GM12872 (cell line): ENCODE results near the gene NTN4.

Experiments used
- TF ChIP-seq, protein P1 (sequence below): IDR thresholded peaks from 3 replicates; pipeline ENCODE4 v1.5.1; 2011; ENCODE audit warnings: low read depth, mild to moderate bottlenecking, low read length, moderate library complexity; ENCODE audit not compliant: insufficient read depth

Gene NTN4

GRCh38 chr12:95701722-95702418, 88.7 kb downstream of the NTN4 start:
- TF ChIP-seq, protein P1, sequence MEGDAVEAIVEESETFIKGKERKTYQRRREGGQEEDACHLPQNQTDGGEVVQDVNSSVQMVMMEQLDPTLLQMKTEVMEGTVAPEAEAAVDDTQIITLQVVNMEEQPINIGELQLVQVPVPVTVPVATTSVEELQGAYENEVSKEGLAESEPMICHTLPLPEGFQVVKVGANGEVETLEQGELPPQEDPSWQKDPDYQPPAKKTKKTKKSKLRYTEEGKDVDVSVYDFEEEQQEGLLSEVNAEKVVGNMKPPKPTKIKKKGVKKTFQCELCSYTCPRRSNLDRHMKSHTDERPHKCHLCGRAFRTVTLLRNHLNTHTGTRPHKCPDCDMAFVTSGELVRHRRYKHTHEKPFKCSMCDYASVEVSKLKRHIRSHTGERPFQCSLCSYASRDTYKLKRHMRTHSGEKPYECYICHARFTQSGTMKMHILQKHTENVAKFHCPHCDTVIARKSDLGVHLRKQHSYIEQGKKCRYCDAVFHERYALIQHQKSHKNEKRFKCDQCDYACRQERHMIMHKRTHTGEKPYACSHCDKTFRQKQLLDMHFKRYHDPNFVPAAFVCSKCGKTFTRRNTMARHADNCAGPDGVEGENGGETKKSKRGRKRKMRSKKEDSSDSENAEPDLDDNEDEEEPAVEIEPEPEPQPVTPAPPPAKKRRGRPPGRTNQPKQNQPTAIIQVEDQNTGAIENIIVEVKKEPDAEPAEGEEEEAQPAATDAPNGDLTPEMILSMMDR: no peak

DNA sequence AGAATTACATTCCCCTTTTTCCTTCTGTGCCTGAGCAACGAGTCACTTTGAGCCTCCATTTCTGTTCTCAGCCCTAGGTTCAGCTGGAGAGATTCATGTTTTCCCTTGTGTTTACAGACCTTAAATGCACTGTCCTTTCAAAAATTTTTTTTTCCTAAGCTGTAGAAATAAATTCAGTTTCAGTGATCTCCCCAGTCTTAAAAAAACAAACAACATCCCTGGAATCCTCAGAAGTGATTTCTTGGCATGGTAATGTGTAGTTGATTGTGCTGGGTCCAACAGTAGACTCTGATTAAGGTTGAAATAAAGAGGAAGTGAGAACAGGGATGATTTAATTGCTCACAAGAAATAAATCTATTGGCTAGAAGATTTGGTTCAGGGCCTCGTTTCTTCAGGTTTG, 89.3 kb downstream of the NTN4 start:
- TF ChIP-seq, protein P1: no peak

- TF ChIP-seq, protein P1: no peak
These were observed 90.2 kb downstream of the NTN4 start for GRCh38 chr12:95700316-95700785.

DNA sequence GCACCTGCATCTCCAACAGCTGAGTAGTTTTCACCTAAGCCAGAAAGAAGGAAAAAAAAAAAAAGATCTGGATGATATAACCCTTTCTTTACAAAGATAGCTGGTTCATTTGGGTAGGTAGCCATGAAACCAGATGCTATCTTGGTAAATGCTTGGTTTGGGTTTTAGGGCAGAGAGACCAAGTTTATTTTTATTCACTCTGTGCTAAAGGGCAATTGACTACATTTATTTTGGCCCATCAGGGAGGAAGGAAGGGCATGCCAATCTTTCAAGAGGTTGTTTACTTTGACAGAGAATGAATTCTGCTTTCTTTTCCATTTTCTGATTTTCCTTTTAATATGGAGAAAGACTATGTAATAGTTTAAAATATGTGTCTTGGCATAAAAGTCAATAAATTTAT, 91.0 kb downstream of the NTN4 start:
- TF ChIP-seq, protein P1: no peak

- TF ChIP-seq, protein P1: no peak
These were observed 96.4 kb downstream of the NTN4 start for GRCh38 chr12:95694136-95694535.

- TF ChIP-seq, protein P1: no peak
These were observed 96.9 kb downstream of the NTN4 start for GRCh38 chr12:95693689-95694088.

DNA sequence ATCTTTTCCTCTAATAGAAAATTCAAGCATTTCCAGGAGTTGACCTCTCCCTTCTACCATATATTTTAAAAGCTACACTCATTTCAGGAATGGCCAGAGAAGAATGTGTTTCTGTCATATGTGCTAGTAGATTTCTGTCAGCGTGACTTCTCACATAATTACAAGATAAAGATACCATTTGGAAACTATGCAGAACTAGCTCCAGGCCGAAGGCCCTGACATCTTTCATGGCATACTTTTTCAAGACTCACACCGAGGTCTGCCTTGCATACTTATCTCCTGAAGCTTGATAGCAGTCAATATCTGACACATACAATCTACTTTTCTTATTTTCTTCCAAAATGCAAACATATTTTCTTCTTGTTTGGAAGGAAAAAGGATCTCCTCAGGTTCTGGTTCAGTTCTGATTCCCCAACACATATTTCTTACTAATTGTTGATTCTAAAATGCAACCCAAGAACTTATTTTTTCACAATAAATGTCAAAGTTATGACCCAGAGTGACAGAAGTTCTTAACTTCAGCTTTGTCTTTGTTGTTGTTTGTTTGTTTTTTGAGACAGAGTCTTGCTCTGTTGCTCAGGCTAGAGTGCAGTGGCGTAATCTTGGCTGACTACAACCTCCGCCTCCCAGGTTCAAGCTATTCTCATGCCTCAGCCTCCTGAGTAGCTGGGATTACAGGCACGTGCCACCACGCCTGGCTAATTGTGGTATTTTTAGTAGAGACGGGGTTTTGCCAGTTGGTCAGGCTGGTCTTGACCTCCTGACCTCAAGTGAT, 99.5 kb downstream of the NTN4 start:
- TF ChIP-seq, protein P1: no peak
